GM12892 (cell line): Measurements from ENCODE around the gene CFAP206.

Source experiments
- POLR2AphosphoS5 ChIP-seq: IDR thresholded peaks from 2 replicates; pipeline ENCODE4 v1.6.1; 2011; ENCODE audit warnings: low read depth, low read length, control low read depth
- TAF1 ChIP-seq: IDR thresholded peaks from 2 replicates; pipeline ENCODE4 v1.6.1; 2011; ENCODE audit warnings: low read depth, mild to moderate bottlenecking, control low read depth, low read length, borderline replicate concordance

DNA sequence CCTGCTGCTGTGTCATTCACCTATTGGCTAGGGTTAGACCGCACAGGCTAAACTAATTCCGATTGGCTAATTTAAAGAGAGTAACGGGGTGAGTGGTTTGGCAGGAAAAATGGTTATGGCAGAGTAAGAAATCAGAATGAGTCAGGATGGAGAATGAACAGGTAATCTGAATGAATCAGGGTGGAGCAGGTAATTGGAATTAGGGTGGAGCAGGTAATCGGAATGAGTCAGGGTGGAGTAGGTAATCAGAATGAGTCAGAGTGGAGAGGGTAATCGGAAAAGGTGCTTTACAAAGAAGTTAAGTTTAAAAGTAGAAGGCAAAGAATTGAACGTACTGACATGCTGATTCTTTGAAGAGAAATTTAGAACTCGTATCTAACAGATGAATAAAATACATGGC, 76.7 kb downstream of the CFAP206 start:
- TF ChIP-seq TAF1 (no peak), POLR2AphosphoS5 (no peak)
